SH-SY5Y (cell line): ENCODE data around the gene CCDC179.

Experiments used
- GATA2 ChIP-seq: IDR thresholded peaks from 2 replicates; pipeline ENCODE4 v1.6.1; 2011; ENCODE audit warnings: mild to moderate bottlenecking, low read depth, low read length
- GATA3 ChIP-seq: IDR thresholded peaks from 2 replicates; pipeline ENCODE4 v1.6.1; 2011; ENCODE audit warnings: low read depth, mild to moderate bottlenecking, low read length, moderate library complexity

- TF ChIP-seq GATA2 = no peak
- TF ChIP-seq GATA3 = no peak
These were observed 8.8 kb downstream of the CCDC179 start for GRCh38 chr11:22851477-22851876.
